Aorta (tissue), 5 donors: ENCODE results near the gene DDT. TPM values are rescaled to one million over a fixed set of nuclear protein-coding genes. Genes with fewer than 3 reads are reported as not detected.
"Not testable (repeated sequence)": the region's sequence is repeated elsewhere in the genome, so short reads cannot be mapped to it uniquely, and the experiment has no call there.

Experiments used
- ATAC-seq: fragments of 200-7000 bp; cut with Tn5 transposase; one replicate; pipeline ENCODE4 v1.9.1; 2022; ENCODE audit warnings: moderate library complexity; ENCODE audit not compliant: low FRiP score
- DNase-seq, 2 donors: peaks; one replicate each; pipeline ENCODE4 v3.0.0-alpha.2; 2020
- H3K27ac ChIP-seq, 2 donors: one replicate each; pipeline ENCODE4 v1.5.1; 2013; ENCODE audit warnings: low read length in 2 of 2, mild to moderate bottlenecking in 2 of 2, moderate library complexity in 2 of 2, control low read depth in 1 of 2, inconsistent platforms in 1 of 2, low read depth in 1 of 2
- H3K27me3 ChIP-seq, 2 donors: one replicate each; pipeline ENCODE4 v1.6.1; 2013; ENCODE audit warnings: control low read depth in 1 of 2, low read length in 1 of 2, mild to moderate bottlenecking in 1 of 2, moderate library complexity in 1 of 2; ENCODE audit not compliant: insufficient read depth in 2 of 2, control insufficient read depth in 1 of 2
- H3K36me3 ChIP-seq, 2 donors: one replicate each; pipeline ENCODE4 v1.6.1; 2013; ENCODE audit warnings: control low read depth in 1 of 2, low read length in 1 of 2, mild to moderate bottlenecking in 1 of 2; ENCODE audit not compliant: insufficient read depth in 2 of 2, control insufficient read depth in 1 of 2
- H3K4me1 ChIP-seq, 2 donors: one replicate each; pipeline ENCODE4 v1.6.1; 2013; ENCODE audit warnings: low read length in 2 of 2, control low read depth in 1 of 2, mild to moderate bottlenecking in 1 of 2, moderate library complexity in 1 of 2; ENCODE audit not compliant: insufficient read depth in 2 of 2, control insufficient read depth in 1 of 2
- H3K4me3 ChIP-seq, 2 donors: one replicate each; pipeline ENCODE4 v1.5.1; 2013; ENCODE audit warnings: low read length in 2 of 2, control low read depth in 1 of 2, mild to moderate bottlenecking in 1 of 2
- H3K9me3 ChIP-seq: one replicate; pipeline ENCODE4 v1.6.1; 2013; ENCODE audit warnings: mild to moderate bottlenecking, low read length; ENCODE audit not compliant: control insufficient read depth
- WGBS, 2 donors: extraction: QIAGEN DNeasy Blood & Tissue Kit; methylation state at CpG; one replicate each; pipeline ENCODE4 v1.1.7; 2013; 5-methylcytosine and 5-hydroxymethylcytosine counted together
- intact Hi-C, 2 donors: fragments of 100-400 bp; cut with DNase I; formaldehyde crosslinking; loops; one replicate each; pipeline versions ENCODE4 v1.14.2 to v1.15.0; 2022
- polyA plus RNA-seq, 2 donors: library from polyadenylated mRNA; stranded (reverse); fragments of 200-250 nt; gene quantifications; one replicate each; pipeline ENCODE4 v1.2.3, GENCODE V29; 2013
- total RNA-seq, 2 donors: library from RNA; stranded (reverse); fragmentation: NEBNext Ultra II Directional; extraction: Animal tissue kit (Norgen Biotek cat#: 25700); gene quantifications; one replicate each; pipeline ENCODE4 v1.2.1, GENCODE V29; 2021
- donor health status: healthy with polysubstance abuse.
- donor health status: Bipolar disorder and iron deficiency.
- donor health status: DM: no; HTN: no; CAD: no.
- donor health status: DM: no; HTN: no; CAD: no.
- donor health status: DM: yes; HTN: yes; CAD: no.

DDT gene
- total and polyA plus RNA-seq, 4 donors, result 49.3 to 145 (median 79.7) TPM

DNA sequence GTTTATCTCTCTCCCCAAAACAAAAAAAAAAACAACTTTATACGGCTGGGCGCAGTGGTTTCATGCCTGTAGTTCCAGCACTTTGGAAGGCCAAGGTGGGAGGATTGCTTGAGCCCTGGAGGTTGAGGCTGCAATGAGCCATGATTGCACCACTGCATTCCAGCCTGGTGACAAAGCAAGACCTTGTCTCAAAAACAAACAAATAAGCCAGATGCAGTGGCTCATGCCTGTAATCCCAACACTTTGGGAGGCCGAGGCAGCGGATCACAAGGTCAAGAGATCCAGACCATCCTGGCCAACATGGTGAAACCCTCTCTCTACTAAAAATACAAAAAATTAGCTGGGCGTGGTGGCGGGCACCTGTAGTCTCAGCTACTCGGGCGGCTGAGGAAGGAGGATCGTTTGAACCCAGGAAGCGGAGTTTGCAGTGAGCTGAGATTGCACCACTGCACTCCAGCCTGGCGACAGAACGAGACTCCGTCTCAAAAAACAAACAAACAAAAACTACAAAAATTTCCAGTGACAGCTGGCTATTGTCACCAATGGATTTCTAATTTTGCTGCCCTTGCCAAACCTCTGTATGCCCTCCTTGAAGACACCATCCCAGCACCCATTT lies 52.5 kb downstream of the DDT start:
- H3K4me3 ChIP-seq, intact Hi-C loops, H3K4me1 ChIP-seq, H3K27ac ChIP-seq, DNase-seq, H3K36me3 ChIP-seq, H3K9me3 ChIP-seq, ATAC-seq, H3K27me3 ChIP-seq: not testable (repeated sequence)
- 92 to 93% methylated on average over 13 of the region's 13 CpGs for WGBS, 2 donors

Other genes with a start within 250 kb of the DDT start
- 10 to 100 TPM in 1 of 2 donors, 1 to 10 TPM in 1; 9.8 to 14.0 TPM for gene ZNF70, start 223.3 kb downstream of the DDT start, total RNA-seq
- gene ZNF70, start 223.3 kb downstream of the DDT start, polyA plus RNA-seq, result 1 to 10 TPM; 1.4 to 3.6 TPM
- under 1 TPM in 1 of 2 donors, not detected in 1; 0.69 TPM for gene VPREB3, start 220.0 kb downstream of the DDT start, total RNA-seq
- gene VPREB3, start 220.0 kb downstream of the DDT start, polyA plus RNA-seq, result not detected
- gene C22orf15, start 211.5 kb downstream of the DDT start, total RNA-seq, result under 1 TPM in 1 of 2 donors, not detected in 1; 0.69 TPM
- under 1 TPM in 1 of 2 donors, not detected in 1; 0.23 TPM for gene C22orf15, start 211.5 kb downstream of the DDT start, polyA plus RNA-seq
- gene CHCHD10, start 206.5 kb downstream of the DDT start, total RNA-seq, result 10 to 100 TPM; 30.9 to 41.9 TPM
- 10 to 100 TPM; 58.5 to 68.4 TPM for gene CHCHD10, start 206.5 kb downstream of the DDT start, polyA plus RNA-seq
- 1 to 10 TPM; 1.3 to 3.0 TPM for gene MMP11, start 201.6 kb downstream of the DDT start, total RNA-seq
- 1 to 10 TPM; 3.5 to 5.1 TPM for gene MMP11, start 201.6 kb downstream of the DDT start, polyA plus RNA-seq
- gene SMARCB1, start 187.5 kb downstream of the DDT start, total RNA-seq, result 10 to 100 TPM; 48.3 to 53.5 TPM
- 10 to 100 TPM; 24.2 to 31.7 TPM for gene SMARCB1, start 187.5 kb downstream of the DDT start, polyA plus RNA-seq
- 1 to 10 TPM; 1.9 to 3.9 TPM for gene DERL3, start 135.4 kb downstream of the DDT start, total RNA-seq
- gene DERL3, start 135.4 kb downstream of the DDT start, polyA plus RNA-seq, result 1 to 10 TPM; 1.4 to 6.1 TPM
- gene SLC2A11, start 116.6 kb downstream of the DDT start, total RNA-seq, result 10 to 100 TPM in 1 of 2 donors, 1 to 10 TPM in 1; 4.8 to 14.4 TPM
- gene SLC2A11, start 116.6 kb downstream of the DDT start, polyA plus RNA-seq, result 10 to 100 TPM; 16.7 TPM
- 100 to 1,000 TPM; 278 to 316 TPM for gene MIF, start 80.1 kb downstream of the DDT start, total RNA-seq
- 100 to 1,000 TPM; 362 to 373 TPM for gene MIF, start 80.1 kb downstream of the DDT start, polyA plus RNA-seq
- gene GSTT2B, start 13.2 kb downstream of the DDT start, total RNA-seq, result 10 to 100 TPM in 1 of 2 donors, 1 to 10 TPM in 1; 7.7 to 23.9 TPM
- 10 to 100 TPM in 1 of 2 donors, 1 to 10 TPM in 1; 8.0 to 23.2 TPM for gene GSTT2B, start 13.2 kb downstream of the DDT start, polyA plus RNA-seq
- gene DDTL, start 7.6 kb downstream of the DDT start, total RNA-seq, result 1 to 10 TPM; 1.0 to 3.6 TPM
- 1 to 10 TPM in 1 of 2 donors, under 1 TPM in 1; 0.31 to 1.0 TPM for gene DDTL, start 7.6 kb downstream of the DDT start, polyA plus RNA-seq
- under 1 TPM in 1 of 2 donors, not detected in 1; 0.94 TPM for gene GSTT2, start 5.7 kb upstream of the DDT start, total RNA-seq
- not detected for gene GSTT2, start 5.7 kb upstream of the DDT start, polyA plus RNA-seq
- not detected for gene GSTT4, start 31.0 kb upstream of the DDT start, total RNA-seq
- gene GSTT4, start 31.0 kb upstream of the DDT start, polyA plus RNA-seq, result not detected
- 10 to 100 TPM; 48.8 to 84.6 TPM for gene CABIN1, start 36.9 kb upstream of the DDT start, total RNA-seq
- 100 to 1,000 TPM in 1 of 2 donors, 1 to 10 TPM in 1; 9.4 to 113 TPM for gene CABIN1, start 36.9 kb upstream of the DDT start, polyA plus RNA-seq
- 10 to 100 TPM; 11.2 to 15.0 TPM for gene SUSD2, start 207.0 kb upstream of the DDT start, total RNA-seq
- 10 to 100 TPM in 1 of 2 donors, 1 to 10 TPM in 1; 7.1 to 79.5 TPM for gene SUSD2, start 207.0 kb upstream of the DDT start, polyA plus RNA-seq